WTC11 (cell line): Measurements from ENCODE around the gene PLCB3. TPM values are rescaled to one million over a fixed set of nuclear protein-coding genes. Genes with fewer than 3 reads are reported as not detected.
"Not testable (repeated sequence)": the region's sequence is repeated elsewhere in the genome, so short reads cannot be mapped to it uniquely, and the experiment has no call there.

Experiments
- ATAC-seq: fragments of 200-7000 bp; cut with Tn5 transposase; 2 replicates; pipeline ENCODE4 v1.10.0; 2021; ENCODE audit warnings: mild to moderate bottlenecking, moderate library complexity
- CTCF ChIA-PET: fragments of 300-600 bp; sonication (Branson Sonifier 250); formaldehyde crosslinking; loops from one replicate; lab custom pipeline; 2021; ENCODE audit warnings: antibody characterized with exemption; lab: Charles Lee
- POLR2A ChIA-PET: fragments of 350-600 bp; sonication (Branson Sonifier 250); formaldehyde crosslinking; loops from one replicate; lab custom pipeline; 2021; ENCODE audit warnings: antibody characterized with exemption; lab: Charles Lee
- DNase-seq: peaks from one replicate; pipeline ENCODE4 v3.0.0; 2021; ENCODE audit warnings: low spot score
- H3K27ac Mint-ChIP-seq: 2 replicates; pipeline ENCODE4 v1.8.0; 2021; ENCODE audit warnings: mixed read lengths
- H3K27me3 Mint-ChIP-seq: 2 replicates; pipeline ENCODE4 v1.8.0; 2021; ENCODE audit warnings: low read depth, mild to moderate bottlenecking, moderate library complexity, mixed read lengths
- H3K36me3 Mint-ChIP-seq: 2 replicates; pipeline ENCODE4 v1.8.0; 2021; ENCODE audit warnings: mixed read lengths
- H3K4me1 Mint-ChIP-seq: 2 replicates; pipeline ENCODE4 v1.8.0; 2022; ENCODE audit warnings: mixed read lengths
- H3K4me3 Mint-ChIP-seq: 2 replicates; pipeline ENCODE4 v1.8.0; 2021; ENCODE audit warnings: mild to moderate bottlenecking, moderate library complexity, mixed read lengths
- H3K9me3 Mint-ChIP-seq: 2 replicates; pipeline ENCODE4 v1.8.0; 2021; ENCODE audit warnings: mixed read lengths
- ATF1 ChIP-seq: sonication (generic); formaldehyde crosslinking; IDR thresholded peaks from 2 replicates; pipeline ENCODE4 v1.8.1; 2023; ENCODE audit warnings: mild to moderate bottlenecking, moderate library complexity, missing genetic modification reagents
- CBFB ChIP-seq: sonication (generic); formaldehyde crosslinking; IDR thresholded peaks from 2 replicates; pipeline ENCODE4 v1.8.1; 2022; ENCODE audit warnings: mild to moderate bottlenecking, low read depth, missing genetic modification reagents
- CREM ChIP-seq: sonication (generic); formaldehyde crosslinking; IDR thresholded peaks from 2 replicates; pipeline ENCODE4 v1.8.1; 2022; ENCODE audit warnings: mild to moderate bottlenecking, missing genetic modification reagents, moderate library complexity
- ELF4 ChIP-seq: sonication (generic); formaldehyde crosslinking; IDR thresholded peaks from 2 replicates; pipeline ENCODE4 v1.8.1; 2022; ENCODE audit warnings: low read depth, mild to moderate bottlenecking, moderate library complexity, missing genetic modification reagents
- EMX1 ChIP-seq: fragments of 250-450 bp; sonication (Bioruptor Pico); IDR thresholded peaks from 2 replicates; pipeline ENCODE4 v1.8.0; 2021; ENCODE audit warnings: mild to moderate bottlenecking
- FOXJ3 ChIP-seq: sonication (generic); formaldehyde crosslinking; IDR thresholded peaks from 2 replicates; pipeline ENCODE4 v1.9.0; 2021; ENCODE audit warnings: missing genetic modification reagents, mild to moderate bottlenecking, borderline replicate concordance
- FOXP1 ChIP-seq: sonication (generic); formaldehyde crosslinking; IDR thresholded peaks from 2 replicates; pipeline ENCODE4 v1.8.0; 2022; ENCODE audit warnings: missing genetic modification reagents, mild to moderate bottlenecking, moderate library complexity, borderline replicate concordance
- GRHL2 ChIP-seq: fragments of 250-450 bp; sonication (Bioruptor Pico); IDR thresholded peaks from 2 replicates; pipeline ENCODE4 v1.8.0; 2022; ENCODE audit warnings: mild to moderate bottlenecking, moderate library complexity; ENCODE audit not compliant: insufficient replicate concordance, severe bottlenecking
- HMGA2 ChIP-seq: fragments of 250-450 bp; sonication (Bioruptor Pico); IDR thresholded peaks from 2 replicates; pipeline ENCODE4 v1.4.0; 2021; ENCODE audit warnings: mild to moderate bottlenecking, moderate library complexity
- JUN ChIP-seq: sonication (generic); formaldehyde crosslinking; IDR thresholded peaks from 2 replicates; pipeline ENCODE4 v1.8.0; 2023; ENCODE audit warnings: mild to moderate bottlenecking, missing genetic modification reagents
- NFYB ChIP-seq: sonication (generic); formaldehyde crosslinking; conservative IDR thresholded peaks from 2 replicates; pipeline ENCODE4 v1.8.0; 2022; ENCODE audit warnings: low read depth, missing genetic modification reagents
- NR3C1 ChIP-seq: sonication (generic); formaldehyde crosslinking; conservative IDR thresholded peaks from 2 replicates; pipeline ENCODE4 v1.8.1; 2023; ENCODE audit warnings: low read depth, mild to moderate bottlenecking, missing genetic modification reagents
- OVOL2 ChIP-seq: fragments of 250-450 bp; sonication (Bioruptor Pico); IDR thresholded peaks from 2 replicates; pipeline ENCODE4 v1.9.0; 2021; ENCODE audit warnings: mild to moderate bottlenecking, borderline replicate concordance
- PRRX2 ChIP-seq: fragments of 250-450 bp; sonication (Bioruptor Pico); IDR thresholded peaks from 2 replicates; pipeline ENCODE4 v1.8.0; 2021; ENCODE audit warnings: mild to moderate bottlenecking
- RELA ChIP-seq: sonication (generic); formaldehyde crosslinking; IDR thresholded peaks from 2 replicates; pipeline ENCODE4 v1.8.1; 2022; ENCODE audit warnings: missing genetic modification reagents, mild to moderate bottlenecking, borderline replicate concordance
- RORB ChIP-seq: fragments of 250-450 bp; sonication (Bioruptor Pico); IDR thresholded peaks from 2 replicates; pipeline ENCODE4 v1.9.0; 2021; ENCODE audit warnings: mild to moderate bottlenecking
- SP1 ChIP-seq: sonication (generic); formaldehyde crosslinking; conservative IDR thresholded peaks from 2 replicates; pipeline ENCODE4 v1.8.1; 2022; ENCODE audit warnings: missing genetic modification reagents
- TEAD1 ChIP-seq: sonication (generic); formaldehyde crosslinking; IDR thresholded peaks from 2 replicates; pipeline ENCODE4 v1.8.0; 2022; ENCODE audit warnings: mild to moderate bottlenecking, missing genetic modification reagents
- TP53 ChIP-seq: sonication (generic); formaldehyde crosslinking; IDR thresholded peaks from 2 replicates; pipeline ENCODE4 v1.8.1; 2023; ENCODE audit warnings: mild to moderate bottlenecking, missing genetic modification reagents
- ZMAT4 ChIP-seq: fragments of 250-450 bp; sonication (Bioruptor Pico); IDR thresholded peaks from 2 replicates; pipeline ENCODE4 v1.9.0; 2021; ENCODE audit warnings: mild to moderate bottlenecking
- ZNF232 ChIP-seq: sonication (generic); formaldehyde crosslinking; IDR thresholded peaks from 2 replicates; pipeline ENCODE4 v1.8.0; 2022; ENCODE audit warnings: mild to moderate bottlenecking, missing genetic modification reagents
- ZNF416 ChIP-seq: fragments of 250-450 bp; sonication (Bioruptor Pico); IDR thresholded peaks from 2 replicates; pipeline ENCODE4 v1.9.0; 2021; ENCODE audit warnings: mild to moderate bottlenecking, inconsistent platforms
- ZNF512 ChIP-seq: sonication (generic); formaldehyde crosslinking; IDR thresholded peaks from 2 replicates; pipeline ENCODE4 v1.8.1; 2022; ENCODE audit warnings: missing genetic modification reagents, borderline replicate concordance
- ZNF671 ChIP-seq: fragments of 250-450 bp; sonication (Bioruptor Pico); IDR thresholded peaks from 2 replicates; pipeline ENCODE4 v1.8.0; 2021; ENCODE audit warnings: mild to moderate bottlenecking
- total RNA-seq: library from RNA; stranded (reverse); gene quantifications from 3 replicates; pipeline ENCODE4 v1.2.3, GENCODE V29; 2021
- TF ChIP-seq, protein P1 (sequence below): fragments of 250-450 bp; sonication (Bioruptor Pico); conservative IDR thresholded peaks from 2 replicates; pipeline ENCODE4 v1.9.0; 2021; ENCODE audit warnings: mild to moderate bottlenecking
- TF ChIP-seq, protein P2 (sequence below): sonication (generic); formaldehyde crosslinking; IDR thresholded peaks from 2 replicates; pipeline ENCODE4 v1.8.0; 2022; ENCODE audit warnings: missing genetic modification reagents

Gene PLCB3
- total RNA-seq, 1 experiment from 2014 or later: 97.4 TPM

GRCh38 chr11:64315667-64316526, 64.6 kb downstream of the PLCB3 start:
- Mint-ChIP-seq H3K4me3 (peak overlapping the region; percentile 90), H3K36me3 (peaks cover 22% of the 10 kb centered on the region), H3K4me1 (peaks cover 17% of the 10 kb centered on the region), H3K27ac (peak overlapping the region; percentile 99)
- DNase-seq, H3K9me3 Mint-ChIP-seq, H3K27me3 Mint-ChIP-seq, ATAC-seq: not testable (repeated sequence)
- CTCF ChIA-PET: interaction anchor here (1.4 to 3.8 kb wide), 8 partner anchors 12 to 133 kb away, joined by 3 to 173 read pairs (median 36); partner anchors contain the start of genes CCDC88B, ESRRA and PLCB3
- TF ChIP-seq PRRX2 (CRISPR knock-in tag): 0 out of 2 replicates have a peak, but pooled peaks have one; percentile 54
- POLR2A ChIA-PET: interaction anchor here (1.8 to 3.0 kb wide), 4 partner anchors 15 to 131 kb away, joined by 6 to 16 read pairs (median 11); partner anchors contain the start of gene STIP1

DNA sequence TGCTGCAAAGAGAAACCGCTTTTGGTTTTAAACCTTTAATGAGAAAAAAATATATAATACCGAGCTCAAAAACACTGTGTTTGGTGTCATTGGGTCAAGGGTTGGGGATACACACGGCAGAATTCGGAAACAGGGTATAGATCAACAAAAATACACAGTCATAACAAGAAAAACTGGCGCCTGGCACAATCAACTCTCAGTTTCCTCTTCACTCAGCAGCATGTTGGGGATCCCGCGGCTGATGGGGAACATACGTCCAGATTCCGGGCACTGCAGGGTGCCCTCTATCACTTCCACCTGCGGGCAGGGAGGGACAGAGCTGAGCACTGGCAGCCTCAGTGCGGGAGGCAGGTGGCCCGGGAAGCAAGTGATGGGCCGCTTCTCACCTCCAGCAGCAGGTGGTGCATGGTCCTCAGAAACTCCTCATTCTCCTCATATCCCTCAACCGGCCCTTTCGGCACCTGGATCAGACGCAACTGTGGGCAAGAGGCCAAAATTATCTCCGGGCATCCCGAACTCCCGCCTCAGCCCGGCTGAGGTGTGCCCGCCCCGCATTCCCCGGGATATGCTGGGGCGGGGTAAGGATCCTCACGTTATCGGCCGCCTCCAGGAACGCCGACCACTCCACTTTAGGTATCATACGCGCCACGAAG, 65.5 kb downstream of the PLCB3 start:
- H3K4me1 Mint-ChIP-seq: peaks cover 17% of the 10 kb centered on the region
- DNase-seq (peak; percentile 39), ATAC-seq (peak; percentile 15)
- ChIA-PET POLR2A (interaction anchor here (1.1 to 3.0 kb wide), 9 partner anchors 12 to 132 kb away, joined by 4 to 25 read pairs (median 8); partner anchors contain the start of genes ESRRA, FKBP2 and STIP1), CTCF (interaction anchor here (0.8 to 3.8 kb wide), 24 partner anchors 10 to 336 kb away, joined by 3 to 173 read pairs (median 8); partner anchors contain the start of genes BAD, CATSPERZ, CCDC88B and ESRRA)
- H3K27me3 Mint-ChIP-seq: no peaks in the 10 kb centered on the region
- H3K4me3 Mint-ChIP-seq: peak overlapping the region; percentile 90
- H3K36me3 Mint-ChIP-seq: peaks cover 27% of the 10 kb centered on the region
- H3K9me3 Mint-ChIP-seq: no peaks in the 10 kb centered on the region
- peak overlapping the region; percentile 99 for H3K27ac Mint-ChIP-seq
- peak; percentile 66; the same call in 1 of the 2 replicates for TF ChIP-seq EMX1 (CRISPR knock-in tag)
- no peak for TF ChIP-seq RORB (CRISPR knock-in tag)
- TF ChIP-seq ZMAT4 (CRISPR knock-in tag): no peak
- TF ChIP-seq, protein P1, sequence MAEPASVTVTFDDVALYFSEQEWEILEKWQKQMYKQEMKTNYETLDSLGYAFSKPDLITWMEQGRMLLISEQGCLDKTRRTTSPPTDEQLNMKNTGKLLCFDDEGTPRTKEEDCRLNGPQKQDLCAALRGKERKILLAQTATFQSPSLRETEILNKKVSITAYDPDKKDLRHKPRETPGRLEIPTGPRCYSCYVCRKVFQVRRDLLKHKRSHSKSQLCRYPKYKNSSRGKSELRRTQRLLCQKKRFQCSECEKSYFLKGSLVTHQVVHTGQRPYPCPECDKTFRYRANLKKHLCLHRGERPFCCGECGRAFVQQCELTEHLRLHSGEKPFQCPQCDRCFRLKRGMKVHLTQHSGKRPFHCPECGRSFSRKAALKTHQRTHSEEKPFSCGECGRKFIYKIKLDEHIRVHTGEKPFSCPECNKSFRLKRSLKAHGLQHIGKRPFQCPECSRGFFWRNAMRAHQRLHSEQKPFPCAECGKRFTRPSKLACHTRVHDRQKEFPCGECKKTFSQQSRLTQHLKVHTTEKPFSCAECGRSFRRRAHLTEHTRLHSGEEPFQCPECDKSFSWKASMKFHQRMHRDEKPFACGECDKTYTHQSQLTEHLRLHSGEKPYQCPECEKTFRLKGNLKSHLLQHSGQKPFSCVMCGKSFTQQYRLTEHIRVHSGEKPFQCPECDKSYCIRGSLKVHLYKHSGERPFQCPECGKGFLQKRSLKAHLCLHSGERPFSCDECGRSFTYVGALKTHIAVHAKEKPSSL (CRISPR knock-in tag): no peak
- TF ChIP-seq ZNF232 (CRISPR knock-in tag): no peak
- TF ChIP-seq JUN (CRISPR knock-in tag): no peak
- no peak for TF ChIP-seq RELA (CRISPR knock-in tag)
- TF ChIP-seq ELF4: no peak
- no peak for TF ChIP-seq ATF1 (CRISPR knock-in tag)
- TF ChIP-seq CREM (CRISPR knock-in tag): no peak
- TF ChIP-seq TP53: no peak
- TF ChIP-seq GRHL2: no peak
- TF ChIP-seq ZNF671 (CRISPR knock-in tag): peak; percentile 37; the same call in 1 of the 2 replicates
- TF ChIP-seq NFYB (CRISPR knock-in tag): no peak
- TF ChIP-seq HMGA2 (CRISPR knock-in tag): no peak
- TF ChIP-seq, protein P2, sequence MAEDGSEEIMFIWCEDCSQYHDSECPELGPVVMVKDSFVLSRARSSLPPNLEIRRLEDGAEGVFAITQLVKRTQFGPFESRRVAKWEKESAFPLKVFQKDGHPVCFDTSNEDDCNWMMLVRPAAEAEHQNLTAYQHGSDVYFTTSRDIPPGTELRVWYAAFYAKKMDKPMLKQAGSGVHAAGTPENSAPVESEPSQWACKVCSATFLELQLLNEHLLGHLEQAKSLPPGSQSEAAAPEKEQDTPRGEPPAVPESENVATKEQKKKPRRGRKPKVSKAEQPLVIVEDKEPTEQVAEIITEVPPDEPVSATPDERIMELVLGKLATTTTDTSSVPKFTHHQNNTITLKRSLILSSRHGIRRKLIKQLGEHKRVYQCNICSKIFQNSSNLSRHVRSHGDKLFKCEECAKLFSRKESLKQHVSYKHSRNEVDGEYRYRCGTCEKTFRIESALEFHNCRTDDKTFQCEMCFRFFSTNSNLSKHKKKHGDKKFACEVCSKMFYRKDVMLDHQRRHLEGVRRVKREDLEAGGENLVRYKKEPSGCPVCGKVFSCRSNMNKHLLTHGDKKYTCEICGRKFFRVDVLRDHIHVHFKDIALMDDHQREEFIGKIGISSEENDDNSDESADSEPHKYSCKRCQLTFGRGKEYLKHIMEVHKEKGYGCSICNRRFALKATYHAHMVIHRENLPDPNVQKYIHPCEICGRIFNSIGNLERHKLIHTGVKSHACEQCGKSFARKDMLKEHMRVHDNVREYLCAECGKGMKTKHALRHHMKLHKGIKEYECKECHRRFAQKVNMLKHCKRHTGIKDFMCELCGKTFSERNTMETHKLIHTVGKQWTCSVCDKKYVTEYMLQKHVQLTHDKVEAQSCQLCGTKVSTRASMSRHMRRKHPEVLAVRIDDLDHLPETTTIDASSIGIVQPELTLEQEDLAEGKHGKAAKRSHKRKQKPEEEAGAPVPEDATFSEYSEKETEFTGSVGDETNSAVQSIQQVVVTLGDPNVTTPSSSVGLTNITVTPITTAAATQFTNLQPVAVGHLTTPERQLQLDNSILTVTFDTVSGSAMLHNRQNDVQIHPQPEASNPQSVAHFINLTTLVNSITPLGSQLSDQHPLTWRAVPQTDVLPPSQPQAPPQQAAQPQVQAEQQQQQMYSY (CRISPR knock-in tag): no peak
- TF ChIP-seq ZNF512 (CRISPR knock-in tag): no peak
- TF ChIP-seq NR3C1 (CRISPR knock-in tag): no peak
- no peak for TF ChIP-seq CBFB
- TF ChIP-seq FOXJ3 (CRISPR knock-in tag): no peak
- TF ChIP-seq ZNF416 (CRISPR knock-in tag): 0 out of 2 replicates have a peak, but pooled peaks have one; percentile 8
- TF ChIP-seq FOXP1 (CRISPR knock-in tag): 0 out of 2 replicates have a peak, but pooled peaks have one; percentile 0
- TF ChIP-seq TEAD1: no peak
- TF ChIP-seq OVOL2 (CRISPR knock-in tag): no peak
- TF ChIP-seq SP1: no peak
